ENCODE measurements around the gene B3GNT8.

GRCh38 chr19:41431426-41432386, 4.5 kb upstream of the B3GNT8 start:
- TF ChIP-seq CTCF (IDR thresholded peaks at IDR 0.05; ENCODE audit: low read depth, low read length) = peak; percentile 28; the same call in 1 of the 2 replicates
- TF ChIP-seq EZH2phosphoT487 (IDR thresholded peaks at IDR 0.05; ENCODE audit: low read depth) = no peak

Measured in OCI-LY3 (cell line).